ENCODE measurements around the gene NRARP. TPM values are rescaled to one million over a fixed set of nuclear protein-coding genes. Genes with fewer than 3 reads are reported as not detected.

NRARP gene
- total and polyA plus RNA-seq, 10 of the 15 experiments (the other 5 are each of a cell fraction or from before 2014, with no cell fraction given) = 0.06 to 9.2 (median 2.2) TPM; not detected in 2

- TF ChIP-seq, protein P1, sequence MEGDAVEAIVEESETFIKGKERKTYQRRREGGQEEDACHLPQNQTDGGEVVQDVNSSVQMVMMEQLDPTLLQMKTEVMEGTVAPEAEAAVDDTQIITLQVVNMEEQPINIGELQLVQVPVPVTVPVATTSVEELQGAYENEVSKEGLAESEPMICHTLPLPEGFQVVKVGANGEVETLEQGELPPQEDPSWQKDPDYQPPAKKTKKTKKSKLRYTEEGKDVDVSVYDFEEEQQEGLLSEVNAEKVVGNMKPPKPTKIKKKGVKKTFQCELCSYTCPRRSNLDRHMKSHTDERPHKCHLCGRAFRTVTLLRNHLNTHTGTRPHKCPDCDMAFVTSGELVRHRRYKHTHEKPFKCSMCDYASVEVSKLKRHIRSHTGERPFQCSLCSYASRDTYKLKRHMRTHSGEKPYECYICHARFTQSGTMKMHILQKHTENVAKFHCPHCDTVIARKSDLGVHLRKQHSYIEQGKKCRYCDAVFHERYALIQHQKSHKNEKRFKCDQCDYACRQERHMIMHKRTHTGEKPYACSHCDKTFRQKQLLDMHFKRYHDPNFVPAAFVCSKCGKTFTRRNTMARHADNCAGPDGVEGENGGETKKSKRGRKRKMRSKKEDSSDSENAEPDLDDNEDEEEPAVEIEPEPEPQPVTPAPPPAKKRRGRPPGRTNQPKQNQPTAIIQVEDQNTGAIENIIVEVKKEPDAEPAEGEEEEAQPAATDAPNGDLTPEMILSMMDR (IDR thresholded peaks at IDR 0.05 in 2 of 3, conservative IDR thresholded peaks at IDR 0.05 in 1 of 3; ENCODE audit: control insufficient read depth in 2 of 3, extremely low read depth in 1 of 3, insufficient read depth in 1 of 3, low read depth in 3 of 3, low read length in 3 of 3) = no peak
- TF ChIP-seq MEF2B (IDR thresholded peaks at IDR 0.05; ENCODE audit: partially characterized antibody, poor library complexity, severe bottlenecking) = no peak
- no peak for TF ChIP-seq CUX1 (IDR thresholded peaks at IDR 0.05; ENCODE audit: insufficient replicate concordance, low read depth, low read length)
- no peak for TF ChIP-seq PKNOX1 (IDR thresholded peaks at IDR 0.05)
These were observed 23.7 kb upstream of the NRARP start (continued) for GRCh38 chr9:137325799-137326198.

Data from GM12878 (cell line).